NK-92 (cell line): ENCODE data around the gene SMDT1.
"Not testable (repeated sequence)": the region's sequence is repeated elsewhere in the genome, so short reads cannot be mapped to it uniquely, and the experiment has no call there.

ENCODE experiments used
- DNase-seq: peaks from one replicate; lab custom pipeline; 2025; ENCODE audit not compliant: unreplicated experiment; lab: John Stamatoyannopoulos, UW

SMDT1 gene

DNA sequence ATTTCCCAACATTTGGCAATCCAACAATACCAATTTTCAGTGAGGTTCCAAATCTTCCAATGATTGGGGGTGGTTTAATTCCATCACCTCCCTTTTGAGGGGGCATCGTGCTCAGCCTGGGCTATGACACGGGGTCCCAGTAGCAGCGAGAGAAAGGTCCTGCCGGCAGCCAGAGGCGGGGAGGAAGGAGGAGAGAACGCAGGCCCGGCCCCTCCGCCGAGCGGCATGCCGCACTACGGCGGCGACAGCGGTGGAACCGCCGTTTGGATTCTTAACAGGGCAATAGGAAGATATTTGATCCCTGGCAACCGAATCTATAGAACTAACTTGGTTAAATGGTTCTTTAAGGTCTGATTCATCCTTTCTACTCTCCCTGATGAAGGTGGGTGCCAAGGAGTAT, 29.3 kb downstream of the SMDT1 start:
- no peak for DNase-seq

DNA sequence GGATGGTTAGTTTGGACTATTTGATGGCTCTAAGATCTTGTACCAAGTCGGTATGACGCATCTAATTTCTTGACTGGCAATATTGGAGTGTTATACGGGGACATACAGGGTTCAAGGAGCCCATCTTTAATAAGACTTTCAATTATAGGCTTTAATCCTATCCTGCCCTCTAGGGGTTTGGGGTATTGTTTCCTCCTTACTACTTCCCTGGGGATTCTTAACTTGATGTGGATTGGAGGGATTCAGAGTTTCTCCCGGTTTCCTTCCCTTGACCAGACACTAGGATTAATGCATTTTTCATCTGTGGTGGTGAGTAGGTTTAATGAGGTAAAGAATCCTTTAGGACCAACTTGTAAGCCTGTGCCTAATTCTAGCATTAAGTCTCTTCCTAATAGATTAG, 32.3 kb downstream of the SMDT1 start:
- DNase-seq: no peak

DNA sequence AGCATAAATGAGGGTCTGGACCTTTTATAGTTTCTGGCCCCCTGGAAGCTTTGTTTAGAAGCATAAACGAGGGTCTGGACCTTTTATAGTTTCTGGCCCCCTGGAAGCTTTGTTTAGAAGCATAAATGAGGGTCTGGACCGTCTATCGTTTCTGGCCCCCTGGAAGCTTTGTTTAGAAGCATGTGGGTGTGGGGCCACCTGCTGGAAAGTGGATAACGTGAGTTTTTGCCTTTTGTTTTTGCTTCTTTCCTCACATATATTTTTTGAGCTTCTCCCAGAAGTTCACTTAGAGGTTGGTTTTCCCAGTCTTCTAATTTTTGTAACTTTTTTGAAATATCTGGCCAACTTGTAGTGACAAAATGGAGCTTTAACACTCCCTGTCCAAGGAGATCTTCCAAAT, 33.3 kb downstream of the SMDT1 start:
- not testable (repeated sequence) for DNase-seq

DNA sequence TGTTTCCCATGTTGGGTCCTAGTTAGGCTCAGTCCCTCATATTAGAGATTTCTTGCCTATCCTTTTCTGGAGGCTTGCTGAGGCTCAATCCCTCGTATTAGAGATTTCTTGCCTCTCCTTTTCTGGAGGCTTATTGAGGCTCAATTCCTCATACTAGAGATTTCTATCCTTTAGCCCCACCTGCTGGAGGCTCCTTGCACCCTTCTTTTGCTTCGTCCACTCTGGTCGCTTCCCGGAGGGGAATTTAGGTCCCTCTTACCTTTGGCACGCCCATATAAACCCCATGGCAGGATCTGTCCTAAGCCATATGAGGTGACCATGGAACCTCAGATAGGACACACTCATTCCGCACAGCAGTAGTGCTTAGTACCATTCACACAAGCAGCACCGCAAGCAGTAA, 35.2 kb downstream of the SMDT1 start:
- DNase-seq: no peak

DNA sequence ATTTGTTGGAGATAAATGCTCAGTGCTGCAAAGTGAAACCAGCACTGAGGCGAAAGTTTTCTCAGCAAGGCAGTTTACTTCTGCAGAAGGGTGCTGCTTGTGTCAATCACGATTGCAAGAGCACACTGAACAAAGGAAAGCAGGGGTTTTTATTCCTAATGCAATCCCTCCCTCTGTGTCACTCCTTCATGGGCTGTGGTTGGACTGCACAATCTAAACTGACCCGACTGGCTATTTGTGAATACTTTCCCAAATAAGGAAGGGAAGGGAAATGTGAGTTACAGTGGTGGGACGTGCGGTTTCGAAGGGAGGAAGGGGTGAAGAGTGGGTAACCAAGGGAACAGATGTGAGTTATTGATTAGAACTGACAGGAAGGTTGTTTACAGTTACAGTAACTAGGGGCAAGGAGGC, 35.9 kb downstream of the SMDT1 start:
- DNase-seq: not testable (repeated sequence)

DNA sequence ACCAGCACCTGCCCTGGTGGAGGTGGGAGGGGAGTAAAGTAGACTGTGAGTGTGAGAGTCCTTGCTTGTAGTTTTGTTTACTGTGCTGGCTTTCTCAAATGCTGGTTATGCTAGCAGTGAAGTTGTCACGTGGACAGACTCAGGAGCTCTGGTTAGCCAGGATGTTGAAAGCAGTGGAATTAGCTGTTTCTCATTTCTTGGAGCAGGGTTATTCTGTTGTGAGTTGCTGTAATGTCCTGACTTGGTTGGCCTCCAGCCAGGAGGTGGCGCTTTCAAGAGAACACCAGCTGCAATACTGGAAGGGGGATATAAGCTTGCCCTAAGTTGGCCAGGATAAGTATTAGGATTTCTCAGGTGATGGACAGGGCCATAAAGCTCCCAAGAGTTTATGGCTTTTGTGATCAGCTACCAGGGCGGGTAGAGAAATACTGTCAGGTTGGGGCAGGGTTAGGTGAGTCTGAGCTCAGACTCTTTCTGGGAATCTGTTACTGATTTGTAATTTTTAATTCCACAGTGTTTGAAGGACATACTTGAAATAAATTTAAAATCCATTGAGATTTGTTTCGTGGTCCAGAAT, 37.4 kb downstream of the SMDT1 start:
- DNase-seq: no peak

DNA sequence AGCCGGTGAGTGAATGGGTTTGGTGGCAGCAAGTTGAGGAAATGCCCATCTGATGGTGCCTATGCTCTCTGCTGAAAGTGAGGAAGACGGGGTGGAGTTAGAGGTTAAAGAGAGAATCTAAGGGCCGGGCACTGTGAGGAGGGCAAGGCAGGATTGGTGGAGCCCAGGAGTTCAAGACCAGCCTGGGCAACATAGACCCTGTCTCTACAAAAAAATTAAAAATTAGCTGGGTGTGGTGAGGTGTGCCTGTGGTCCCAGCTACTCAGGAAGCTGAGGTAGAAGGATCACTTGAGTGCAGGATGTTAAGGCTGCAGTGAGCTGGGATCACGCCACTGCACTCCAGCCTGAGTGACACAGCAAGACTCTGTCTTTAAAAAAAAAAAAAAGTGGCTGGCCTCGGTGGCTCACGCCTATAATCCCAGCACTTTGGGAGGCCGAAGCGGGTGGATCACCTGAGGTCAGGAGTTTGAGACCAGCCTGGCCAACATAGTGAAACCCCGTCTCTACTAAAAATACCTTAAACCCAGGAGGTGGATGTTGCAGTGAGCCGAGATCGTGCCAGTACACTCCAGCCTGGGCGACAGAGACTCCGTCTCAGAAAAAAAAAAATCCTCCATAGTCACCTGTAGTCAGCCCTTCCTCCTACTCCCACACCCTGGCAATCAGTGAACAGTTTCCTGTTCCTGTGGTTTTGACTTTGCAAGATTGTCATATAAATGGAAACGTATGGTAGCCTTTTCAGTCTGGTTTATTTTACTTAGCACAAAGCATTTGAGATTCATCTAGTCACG, 40.9 kb downstream of the SMDT1 start:
- DNase-seq: not testable (repeated sequence)

DNA sequence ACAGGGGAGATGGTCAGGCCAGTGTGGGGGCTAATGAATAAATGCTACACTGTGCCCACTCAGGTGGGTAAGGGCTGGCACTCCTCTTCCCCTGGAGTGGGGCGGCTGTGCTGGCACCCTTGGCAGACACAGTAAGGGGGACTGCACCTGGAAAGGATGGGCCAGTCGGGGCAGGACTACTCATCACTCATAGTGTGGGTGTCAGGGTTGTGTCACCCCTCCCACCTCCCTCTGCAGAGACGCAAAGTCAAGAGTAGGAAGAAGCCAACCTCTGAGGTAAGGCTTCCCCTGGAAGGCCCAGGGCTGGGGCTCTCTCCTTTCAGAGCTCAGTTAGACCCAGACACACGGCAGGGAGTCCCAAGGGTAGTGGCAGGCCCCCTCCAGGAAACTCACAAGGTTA, 44.0 kb downstream of the SMDT1 start:
- DNase-seq: not testable (repeated sequence)

DNA sequence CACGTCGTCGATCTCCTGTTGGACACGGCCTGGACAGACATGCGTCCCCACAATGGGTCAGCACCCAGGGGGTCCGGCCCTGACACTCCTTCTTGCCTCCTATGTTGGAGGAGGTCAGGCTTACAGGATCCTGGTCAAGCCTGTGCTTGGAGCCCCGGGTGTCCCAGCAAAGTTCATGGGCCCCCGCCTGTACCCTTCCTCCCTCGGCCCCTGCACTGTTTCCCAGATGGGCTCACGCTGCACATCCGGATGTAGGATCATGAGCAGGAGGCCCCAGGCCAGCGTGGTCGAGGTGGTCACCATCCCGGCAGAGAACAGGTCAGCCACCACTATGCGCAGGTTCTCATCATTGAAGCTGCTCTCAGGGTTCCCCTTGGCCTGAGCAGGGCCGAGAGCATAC, 48.1 kb downstream of the SMDT1 start:
- no peak for DNase-seq

DNA sequence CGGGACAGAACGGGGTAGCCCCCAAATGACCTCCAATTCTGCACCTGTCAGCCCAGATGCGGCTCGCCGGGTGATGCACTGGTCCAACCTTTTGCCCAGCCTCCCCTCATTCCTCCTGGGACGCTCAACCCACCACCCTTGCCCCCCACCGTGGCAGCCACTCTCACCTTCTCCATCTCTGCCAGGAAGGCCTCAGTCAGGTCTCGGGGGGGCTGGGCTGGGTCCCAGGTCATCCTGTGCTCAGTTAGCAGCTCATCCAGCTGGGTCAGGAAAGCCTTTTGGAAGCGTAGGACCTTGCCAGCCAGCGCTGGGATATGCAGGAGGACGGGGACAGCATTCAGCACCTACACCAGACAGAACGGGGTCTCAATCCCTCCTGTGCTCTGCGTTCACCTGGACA, 48.5 kb downstream of the SMDT1 start:
- DNase-seq: not testable (repeated sequence)

DNA sequence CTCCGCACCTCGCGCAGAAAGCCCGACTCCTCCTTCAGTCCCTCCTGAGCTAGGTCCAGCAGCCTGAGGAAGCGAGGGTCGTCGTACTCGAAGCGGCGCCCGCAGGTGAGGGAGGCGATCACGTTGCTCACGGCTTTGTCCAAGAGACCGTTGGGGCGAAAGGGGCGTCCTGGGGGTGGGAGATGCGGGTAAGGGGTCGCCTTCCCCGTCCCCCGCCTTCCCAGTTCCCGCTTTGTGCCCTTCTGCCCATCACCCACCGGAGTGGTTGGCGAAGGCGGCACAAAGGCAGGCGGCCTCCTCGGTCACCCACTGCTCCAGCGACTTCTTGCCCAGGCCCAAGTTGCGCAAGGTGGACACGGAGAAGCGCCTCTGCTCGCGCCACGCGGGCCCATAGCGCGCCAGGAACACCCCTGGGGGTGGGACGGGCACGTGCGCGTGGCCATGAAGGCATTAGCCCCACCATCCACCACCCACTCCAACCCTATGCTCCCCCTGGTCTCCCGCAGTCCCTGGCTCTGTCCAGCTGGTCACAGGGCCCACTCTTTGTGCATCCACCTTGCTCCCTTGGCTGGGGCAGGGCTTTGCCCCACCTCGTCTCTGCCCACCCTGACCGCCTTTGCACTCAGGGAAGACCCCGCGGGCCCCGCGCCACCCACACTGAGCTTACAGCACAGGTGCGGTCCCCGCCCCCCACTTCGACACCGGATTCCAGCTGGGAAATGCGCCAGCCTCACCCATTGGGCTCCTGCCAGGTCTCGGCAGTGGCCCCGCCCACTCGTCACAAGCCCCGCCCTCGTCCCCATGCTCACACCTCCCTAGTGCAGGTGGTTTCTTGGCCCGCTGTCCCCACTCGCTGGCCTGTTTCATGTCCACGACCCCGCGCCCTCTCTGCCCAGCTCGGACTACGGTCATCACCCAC, 49.5 kb downstream of the SMDT1 start:
- not testable (repeated sequence) for DNase-seq

DNA sequence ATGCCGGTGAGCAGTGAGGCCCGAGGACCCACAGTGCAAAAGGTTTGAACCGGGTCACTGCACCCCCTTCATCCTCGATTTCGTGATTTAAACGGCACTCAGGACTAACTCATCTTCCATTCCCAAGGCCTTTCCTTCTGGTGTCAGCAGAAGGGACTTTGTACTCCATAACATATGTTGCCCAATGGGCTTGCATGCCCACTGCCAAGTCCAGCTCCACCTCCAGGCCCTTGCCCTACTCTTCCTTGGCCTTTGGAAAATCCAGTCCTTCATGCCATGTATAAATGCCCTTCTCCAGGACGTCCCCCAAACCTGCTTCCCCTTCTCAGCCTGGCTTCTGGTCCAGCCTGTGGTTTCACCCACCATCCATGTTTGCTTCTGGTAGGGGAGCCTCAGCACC, 50.7 kb downstream of the SMDT1 start:
- not testable (repeated sequence) for DNase-seq

DNA sequence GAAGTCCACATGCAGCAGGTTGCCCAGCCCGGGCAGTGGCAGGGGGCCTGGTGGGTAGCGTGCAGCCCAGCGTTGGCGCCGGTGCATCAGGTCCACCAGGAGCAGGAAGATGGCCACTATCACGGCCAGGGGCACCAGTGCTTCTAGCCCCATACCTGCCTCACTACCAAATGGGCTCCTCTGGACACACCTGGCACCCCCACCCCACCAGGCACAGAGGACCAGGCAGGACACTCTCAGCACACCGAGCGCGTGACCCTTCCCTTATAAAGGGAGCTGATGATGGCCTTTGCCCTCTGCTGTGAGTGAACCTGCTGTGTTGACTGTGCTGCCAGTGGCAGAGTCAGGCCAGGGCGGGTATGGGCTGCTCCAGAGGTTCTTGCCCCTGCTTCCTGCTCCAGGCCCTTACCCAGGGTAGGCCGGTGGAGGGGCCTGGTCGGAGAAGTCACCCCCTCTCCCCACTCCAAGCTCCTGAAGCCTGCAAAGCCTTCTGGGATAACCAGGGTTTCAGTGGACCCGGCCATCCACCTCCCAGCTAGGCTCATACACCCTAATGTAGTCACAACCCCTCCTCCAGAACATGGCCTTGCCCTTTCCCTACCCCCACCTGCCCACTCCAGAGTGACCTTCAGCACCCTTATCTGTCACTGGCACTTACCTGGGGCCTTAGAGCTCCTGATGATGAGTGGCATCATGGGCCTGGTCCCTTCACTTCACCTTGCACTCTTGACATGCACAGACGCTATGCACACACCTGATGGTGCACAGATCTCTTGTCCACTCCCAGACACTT, 51.3 kb downstream of the SMDT1 start, which contains the start of gene CYP2D6:
Gene CYP2D6, minus strand, starts transcription at position 172 of the 793 bp plus-strand sequence. Its CDS starts 19 bp downstream, at position 153.
- not testable (repeated sequence) for DNase-seq

DNA sequence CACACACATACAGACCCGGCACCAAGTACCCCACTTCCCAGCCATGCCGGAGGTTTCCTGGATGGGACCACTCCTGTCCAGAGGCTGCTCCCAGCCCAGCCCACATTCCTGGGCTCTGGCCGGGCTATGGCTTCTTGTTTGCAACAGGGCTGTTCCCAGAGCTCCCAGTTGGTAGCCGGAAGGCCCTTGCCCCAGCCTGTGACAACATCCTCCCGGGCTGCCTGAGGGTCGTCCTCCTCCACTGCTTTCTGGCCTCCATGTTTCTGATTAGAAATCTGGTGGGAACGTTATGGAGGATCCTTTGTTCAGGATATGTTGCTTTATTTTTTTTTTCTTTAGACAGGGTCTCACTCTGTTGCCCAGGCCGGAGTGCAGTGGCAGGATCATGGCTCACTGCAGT, 52.1 kb downstream of the SMDT1 start:
- no peak for DNase-seq

DNA sequence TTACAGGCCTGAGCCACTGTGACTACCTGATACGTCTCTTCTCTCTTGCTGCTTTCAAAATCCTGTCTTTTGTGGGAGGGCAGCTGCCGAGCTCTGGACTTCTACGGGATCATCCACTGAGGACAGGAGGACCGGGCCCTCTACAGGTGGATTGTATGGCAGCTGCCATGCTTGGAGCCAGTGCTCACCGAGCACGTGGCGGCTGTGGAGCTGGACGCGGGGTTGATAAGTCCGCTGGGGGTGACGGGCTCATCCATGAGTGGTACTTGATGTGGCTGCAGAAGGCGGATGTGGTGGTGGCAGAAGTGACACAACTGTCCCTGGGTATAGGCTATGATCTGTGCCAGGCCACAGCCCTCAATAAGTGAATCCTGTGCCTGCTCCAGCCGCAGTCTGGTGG, 53.0 kb downstream of the SMDT1 start:
- DNase-seq: no peak
